Urothelium cell line (cell line): Measurements from ENCODE around the gene CBX6.

ENCODE experiments used
- DNase-seq: peaks from one replicate; pipeline ENCODE4 v3.0.0; 2011; ENCODE audit warnings: low spot score, mixed read lengths
- FAIRE-seq: peaks from 2 replicates; lab custom pipeline; 2011; peaks lifted over from hg19 to GRCh38; lab: Jason Lieb, UNC

Gene CBX6

GRCh38 chr22:38823076-38823475 is 48.9 kb downstream of the CBX6 start:
- FAIRE-seq (no peak), DNase-seq (no peak)

GRCh38 chr22:38820020-38820419 is 52.0 kb downstream of the CBX6 start:
- DNase-seq (no peak), FAIRE-seq (no peak)

GRCh38 chr22:38819387-38819940 is 52.6 kb downstream of the CBX6 start:
- FAIRE-seq (no peak), DNase-seq (no peak)

- DNase-seq: no peak
- no peak for FAIRE-seq
Measured at GRCh38 chr22:38817196-38817595, 54.8 kb downstream of the CBX6 start.

GRCh38 chr22:38815842-38816241 is 56.2 kb downstream of the CBX6 start:
- FAIRE-seq (no peak), DNase-seq (no peak)
